HTR-8/SVneo (cell line): ENCODE measurements around the gene SLC22A17.

Experiments used
- DNase-seq: peaks from one replicate; pipeline ENCODE4 v3.0.0; 2011; ENCODE audit warnings: low spot score, mixed read lengths; ENCODE audit not compliant: insufficient read length
- FAIRE-seq: peaks from 2 replicates; lab custom pipeline; 2011; peaks lifted over from hg19 to GRCh38; lab: Jason Lieb, UNC

Gene SLC22A17

DNA sequence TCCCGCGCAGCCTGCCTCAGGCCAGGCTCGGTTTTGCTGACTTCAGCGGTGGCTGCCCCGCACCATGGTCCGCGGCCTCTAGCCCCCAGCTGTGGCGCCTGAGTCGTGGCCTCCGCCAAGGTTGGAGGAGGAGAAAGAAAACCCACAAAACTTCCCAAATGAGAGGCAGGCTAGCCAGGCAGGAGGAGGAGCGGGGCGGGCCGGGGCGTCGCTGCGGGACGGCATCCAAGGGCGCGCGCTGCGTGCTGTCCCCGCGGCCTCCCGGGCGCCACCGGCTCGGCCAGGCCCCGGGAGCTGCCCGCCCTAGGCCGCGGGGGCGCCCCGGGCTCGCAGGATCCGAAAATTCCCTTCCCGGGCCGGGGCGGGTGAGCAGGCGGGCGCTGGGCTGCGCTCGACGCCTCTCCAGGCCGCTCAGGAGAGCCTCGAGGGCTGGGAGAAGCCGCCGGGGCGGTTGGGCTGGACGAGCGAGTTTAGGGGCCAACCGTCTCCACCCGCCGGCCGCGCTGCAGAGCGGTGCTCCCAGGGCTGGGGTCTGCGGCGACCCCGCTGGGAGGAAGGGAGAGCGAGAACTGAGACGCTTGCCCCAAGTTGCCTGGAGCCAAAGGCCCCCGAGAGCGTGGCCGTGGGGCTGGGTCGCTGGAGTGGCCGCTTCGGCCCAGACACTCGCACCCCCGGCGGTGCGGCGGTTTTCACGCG, 12.5 kb upstream of the SLC22A17 start, which contains the start of gene EFS:
Gene EFS, minus strand, starts transcription at position 137 of the 696 bp plus-strand sequence. CDS start 147 bp downstream, outside the sequence.
- no peak for FAIRE-seq
- DNase-seq, result no peak

DNA sequence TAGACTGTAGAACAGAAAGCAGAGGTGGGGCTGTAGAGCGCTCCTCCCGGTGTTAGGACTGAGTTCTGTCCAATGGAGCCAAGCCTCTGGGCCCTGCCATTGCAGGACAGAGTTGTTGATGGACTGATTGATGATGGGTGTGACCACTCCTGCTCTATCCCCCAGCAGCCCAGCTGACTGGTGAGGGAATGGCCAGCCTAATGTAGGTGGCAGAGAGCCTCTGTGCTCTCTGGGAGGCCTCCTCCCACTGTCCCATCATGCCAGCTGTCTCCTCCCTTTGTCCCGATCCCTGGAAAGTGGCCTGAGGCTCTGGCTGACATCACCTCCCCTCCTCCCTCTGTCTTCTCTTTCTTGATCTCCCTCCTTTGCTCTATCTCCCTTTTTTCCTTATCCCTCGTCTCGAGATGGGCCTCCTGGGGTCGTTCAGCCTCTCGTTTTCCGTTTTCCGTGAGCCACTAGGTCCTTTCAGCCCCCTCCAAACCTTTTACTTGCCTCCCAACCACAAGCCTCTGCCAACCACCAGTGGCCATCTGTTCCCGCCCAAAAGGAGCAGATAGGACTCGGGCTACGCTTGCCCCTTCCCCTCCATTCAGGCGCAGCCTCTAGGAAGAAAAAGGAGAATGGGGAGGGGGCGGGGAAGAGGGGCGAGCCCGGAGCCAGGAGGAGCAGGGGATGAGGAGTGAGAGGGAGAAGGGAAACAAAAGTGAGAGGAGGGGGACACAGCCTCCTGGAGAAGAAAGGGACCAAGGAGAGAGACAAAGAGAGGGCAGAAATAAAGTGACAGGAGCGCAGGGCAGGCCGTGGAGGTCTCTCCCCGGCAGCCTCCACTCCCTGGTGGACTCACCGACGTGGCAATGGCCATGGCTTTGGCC, 11.7 kb upstream of the SLC22A17 start:
- FAIRE-seq (no peak), DNase-seq (no peak)

DNA sequence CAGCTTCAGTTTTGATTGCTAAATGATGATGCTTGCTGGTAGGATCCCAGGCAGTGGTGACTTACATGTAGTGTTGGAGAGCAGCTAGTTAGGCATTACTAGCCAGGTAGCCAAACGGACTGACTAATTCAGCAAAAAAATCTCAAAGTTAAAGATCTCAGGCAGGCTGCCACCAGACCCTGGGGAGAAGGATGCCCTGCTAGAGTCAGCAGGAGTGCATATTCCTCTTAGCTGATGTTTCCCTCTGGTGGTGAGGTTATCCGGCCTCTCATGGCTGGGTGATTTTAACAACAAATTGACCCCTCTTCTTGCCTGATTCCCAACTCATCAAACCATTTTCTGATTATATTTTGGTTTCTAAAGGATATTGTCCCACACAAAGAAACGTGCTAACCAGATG, 9.5 kb upstream of the SLC22A17 start:
- no peak for DNase-seq
- no peak for FAIRE-seq

DNA sequence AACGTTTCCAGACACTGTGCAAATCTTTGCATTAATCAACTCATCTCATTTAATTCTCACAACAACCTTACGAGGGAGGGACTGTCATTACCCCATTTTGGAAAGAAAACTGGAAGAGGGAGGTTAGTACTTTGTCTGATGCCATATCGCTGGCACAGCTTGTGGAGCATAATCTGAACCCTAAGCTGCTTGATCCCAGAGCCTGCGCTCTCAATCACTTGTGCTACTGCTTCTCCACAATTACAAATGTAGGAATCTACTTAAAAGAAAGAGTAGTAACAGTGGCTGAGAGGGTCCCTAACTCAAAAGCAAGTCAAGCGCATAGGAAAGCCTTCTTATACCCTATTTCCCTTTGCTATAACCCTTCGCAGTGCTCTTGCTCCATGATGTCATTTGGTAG, 9.1 kb upstream of the SLC22A17 start:
- FAIRE-seq (no peak), DNase-seq (no peak)

DNA sequence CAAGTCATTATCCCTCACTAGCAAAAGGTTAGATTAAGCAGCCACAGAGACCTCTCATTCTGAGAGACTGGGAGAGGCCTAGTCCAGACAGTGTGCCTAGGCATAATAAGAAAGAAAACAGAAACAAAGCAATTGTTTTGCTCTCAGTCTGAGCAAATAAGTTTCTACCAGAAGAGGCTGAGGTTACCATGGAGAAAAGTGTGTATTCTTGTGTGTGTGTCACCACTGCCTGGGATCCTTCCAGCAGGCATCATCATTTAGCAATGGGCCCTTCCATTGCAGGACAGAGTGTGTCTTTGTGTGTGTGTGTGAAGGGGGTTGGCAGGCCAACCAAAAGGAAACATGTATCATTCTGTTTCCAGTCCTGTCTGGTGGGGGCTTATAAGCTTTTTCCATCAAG, 8.6 kb upstream of the SLC22A17 start:
- DNase-seq (no peak), FAIRE-seq (no peak)

DNA sequence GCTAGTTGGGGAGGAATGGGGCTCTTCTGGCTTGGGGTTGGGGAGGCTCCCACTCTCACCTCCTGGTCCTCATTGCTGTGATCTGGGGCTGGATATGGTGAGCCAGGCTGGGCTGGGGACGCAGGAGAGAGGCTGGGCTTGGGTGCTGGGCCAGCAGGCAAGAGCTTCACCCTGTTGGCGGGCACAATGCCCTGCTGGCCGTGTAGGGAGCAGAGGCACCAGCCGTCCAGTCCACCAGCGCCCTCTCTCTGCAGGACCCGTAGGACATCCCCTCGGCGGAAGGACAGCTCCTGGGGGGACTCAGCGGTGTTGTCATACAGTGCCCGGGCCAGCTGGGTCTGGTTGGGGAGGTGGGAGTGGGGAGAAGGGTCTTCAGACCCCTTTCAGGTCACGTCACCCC, 7.8 kb upstream of the SLC22A17 start:
- no peak for FAIRE-seq
- no peak for DNase-seq

DNA sequence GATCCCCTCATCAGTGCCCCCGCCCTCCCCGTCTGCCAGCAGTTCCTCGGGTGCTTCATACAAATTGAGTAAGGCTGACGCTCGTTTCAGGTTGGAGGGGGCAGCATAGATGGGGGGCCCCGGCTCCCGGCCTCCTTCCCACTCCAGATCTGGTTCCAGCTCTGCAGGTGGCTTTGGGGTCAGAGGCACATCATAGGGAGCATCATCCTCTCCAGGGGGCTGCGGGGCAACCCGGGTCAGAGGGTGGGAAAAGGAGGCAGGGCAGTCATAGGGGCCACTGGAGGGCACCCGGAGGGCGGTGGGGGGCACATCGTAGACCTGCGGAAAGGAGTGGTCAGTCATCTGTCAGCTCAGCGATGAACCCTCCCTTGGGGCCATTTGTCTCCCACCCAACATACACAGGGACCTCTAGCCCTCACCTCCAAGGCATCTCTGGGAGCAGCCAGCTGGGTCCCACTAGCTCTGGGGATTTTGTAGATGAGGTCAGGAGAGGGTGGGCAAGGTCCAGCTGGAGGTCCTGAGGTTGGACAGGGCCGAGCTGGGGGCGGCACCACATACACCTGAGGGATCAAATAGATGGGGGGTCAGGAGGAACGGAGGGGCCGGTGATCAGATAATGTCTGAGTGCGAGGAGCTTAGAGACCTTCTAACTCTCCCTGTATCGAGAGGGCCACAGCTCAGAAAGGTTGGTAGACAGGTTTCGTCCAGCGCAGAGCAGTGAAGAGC, 7.2 kb upstream of the SLC22A17 start:
- DNase-seq (no peak), FAIRE-seq (no peak)

DNA sequence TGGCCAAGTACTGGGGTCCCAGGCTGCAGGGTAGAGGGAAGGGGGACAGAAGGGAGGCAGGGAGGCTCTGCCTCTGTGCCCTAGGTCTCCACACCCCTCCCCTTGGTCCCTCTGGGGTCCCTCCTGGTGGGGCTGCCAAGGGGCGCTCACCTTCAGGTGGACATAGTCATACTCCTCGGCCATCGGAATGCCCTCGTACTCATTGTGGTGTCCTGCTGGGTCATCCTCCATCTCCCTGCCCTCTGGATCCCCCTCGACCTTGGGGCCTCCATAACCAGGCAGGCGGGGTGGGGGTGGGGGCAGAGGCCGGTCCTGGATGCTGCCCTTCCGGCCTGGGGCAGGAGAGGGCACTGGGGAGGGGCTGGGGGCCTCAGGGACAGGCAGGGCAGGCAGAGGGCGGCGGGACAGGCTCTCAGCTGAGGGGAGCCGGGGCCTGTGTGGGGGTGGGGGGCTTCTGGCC, 6.5 kb upstream of the SLC22A17 start:
- DNase-seq (no peak), FAIRE-seq (no peak)

DNA sequence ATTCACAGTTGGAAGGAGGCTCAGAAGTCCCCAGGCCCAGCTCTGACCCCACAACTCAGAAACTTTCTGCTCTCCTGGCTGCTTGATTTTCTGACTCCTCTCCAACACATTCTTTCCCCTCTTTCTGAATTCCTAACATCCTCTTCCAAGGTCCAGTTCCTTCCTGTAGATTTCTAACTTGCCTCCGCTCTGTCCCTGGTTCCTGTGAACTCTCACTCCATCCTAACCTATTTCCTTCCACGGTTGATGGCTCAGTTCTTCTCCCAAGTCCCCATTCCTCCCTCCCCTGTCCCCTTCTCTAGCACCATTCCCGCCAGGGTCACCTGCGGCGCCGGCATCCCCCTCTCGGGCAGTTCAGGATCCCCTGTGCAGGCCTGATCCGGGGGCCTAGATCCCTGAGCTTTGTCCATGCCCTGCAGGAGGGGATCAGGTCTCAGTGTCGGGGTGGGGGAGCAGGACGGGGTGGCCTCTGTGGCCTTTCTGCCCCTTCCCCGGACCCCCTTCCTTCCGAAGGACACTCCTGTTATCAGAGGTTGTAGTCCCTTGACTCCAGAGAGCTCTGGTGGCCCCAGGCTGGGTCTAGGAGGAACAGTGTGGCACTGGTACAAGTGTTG, 6.0 kb upstream of the SLC22A17 start:
- no peak for FAIRE-seq
- DNase-seq, result no peak

DNA sequence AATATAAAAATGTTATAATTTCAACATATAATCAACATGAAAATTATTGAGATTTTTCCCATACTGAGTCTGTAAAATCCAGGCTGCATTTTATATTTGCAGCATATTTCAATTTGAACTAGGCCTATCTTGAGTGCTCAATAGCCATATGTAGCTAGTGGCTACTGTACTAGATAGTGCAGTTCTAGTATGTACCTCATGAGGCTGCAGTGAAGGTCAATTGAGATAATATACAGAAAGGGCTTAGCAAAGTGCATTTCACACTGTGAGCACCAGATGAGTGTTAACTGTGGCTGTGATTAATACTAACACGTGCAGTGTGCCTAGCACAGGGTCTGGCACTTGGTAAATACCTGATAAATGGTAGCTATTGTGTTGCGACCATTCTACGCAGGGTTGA, 5.4 kb upstream of the SLC22A17 start:
- no peak for FAIRE-seq
- DNase-seq, result no peak

DNA sequence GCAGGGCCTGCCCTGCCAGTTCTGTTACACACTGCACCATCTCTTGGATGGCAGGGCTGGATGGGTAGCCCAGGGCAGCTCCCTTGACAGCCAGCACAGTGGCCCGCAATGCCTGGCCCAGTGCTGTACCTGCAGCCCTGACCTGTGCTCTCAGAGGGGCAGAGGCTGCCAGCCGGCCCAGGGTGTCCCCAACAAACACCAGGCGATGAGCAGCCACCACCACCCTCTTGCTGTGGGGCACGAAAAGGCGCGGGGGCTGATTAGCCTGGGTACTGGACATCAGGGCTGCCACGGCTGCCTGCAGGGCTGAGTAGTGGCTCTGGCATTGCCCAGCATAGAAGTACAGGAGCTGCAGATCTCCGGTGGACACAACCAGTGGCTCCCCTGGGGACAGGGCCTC, 4.6 kb upstream of the SLC22A17 start:
- DNase-seq, result no peak
- FAIRE-seq, result no peak

DNA sequence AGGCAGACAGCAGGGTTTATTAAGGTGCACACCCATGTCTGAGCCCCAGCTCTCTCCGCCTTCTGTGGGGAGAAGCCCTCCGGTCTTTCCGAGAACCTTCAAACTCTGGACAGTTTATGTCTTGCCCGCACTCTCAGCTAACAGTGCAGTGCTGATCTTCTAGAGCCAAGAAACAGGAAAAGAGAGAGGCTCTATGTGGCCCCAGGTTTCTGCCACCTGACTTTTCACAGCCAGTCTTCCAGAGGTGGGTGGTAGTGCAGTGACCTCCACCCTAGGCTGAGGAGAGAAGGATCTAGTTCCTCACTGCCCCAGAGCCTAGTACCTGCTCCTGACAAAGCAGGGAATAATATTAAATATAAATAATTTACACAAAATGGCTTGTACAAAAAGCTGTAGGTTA, 4.0 kb upstream of the SLC22A17 start:
- DNase-seq, result no peak
- FAIRE-seq, result no peak

DNA sequence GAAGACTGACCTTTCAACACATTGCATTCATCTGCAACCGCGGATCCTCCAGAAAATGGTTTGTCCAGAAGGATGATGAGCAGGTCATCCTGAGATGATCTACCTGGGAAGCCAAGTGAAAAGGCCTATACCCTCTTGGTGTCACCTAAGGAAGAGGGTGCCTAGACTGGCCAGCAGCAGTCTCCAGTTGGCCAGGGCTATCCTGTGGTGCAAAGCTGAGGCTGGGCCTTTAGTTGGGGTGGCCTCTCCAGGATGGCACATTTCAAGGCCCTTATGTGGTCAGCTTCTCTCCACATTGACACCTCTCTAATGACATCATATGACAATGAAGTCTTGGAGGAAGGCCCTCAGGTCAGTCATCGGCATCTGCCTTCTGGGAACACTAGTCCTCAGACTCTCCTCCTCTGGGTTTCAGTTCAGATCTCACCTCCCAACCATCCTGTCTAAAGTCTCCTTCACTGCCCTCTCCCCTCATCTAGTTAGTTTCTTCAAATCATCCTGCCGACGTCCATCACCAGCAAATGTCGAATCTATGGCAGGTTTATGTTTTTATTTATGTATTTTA, 3.3 kb upstream of the SLC22A17 start:
- FAIRE-seq, result no peak
- no peak for DNase-seq

DNA sequence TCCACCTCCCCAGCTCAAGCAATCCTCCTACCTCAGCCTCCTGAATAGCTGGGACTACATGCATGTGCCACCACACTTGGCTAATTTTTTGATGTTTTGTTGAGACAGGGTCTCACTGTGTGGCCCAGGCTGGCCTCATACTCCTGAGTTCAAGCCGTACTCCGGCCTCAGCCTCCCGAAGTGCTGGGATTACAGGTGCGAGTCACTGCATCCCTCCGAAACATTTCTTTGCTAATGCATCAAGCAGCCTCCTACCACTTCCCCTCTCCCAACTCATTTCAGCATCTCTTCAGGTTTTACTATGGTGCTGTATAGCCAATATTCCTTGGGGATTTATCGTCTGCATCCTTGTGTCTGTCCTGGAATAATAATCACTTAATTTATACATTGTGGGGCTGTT, 2.3 kb upstream of the SLC22A17 start:
- no peak for DNase-seq
- FAIRE-seq, result no peak

DNA sequence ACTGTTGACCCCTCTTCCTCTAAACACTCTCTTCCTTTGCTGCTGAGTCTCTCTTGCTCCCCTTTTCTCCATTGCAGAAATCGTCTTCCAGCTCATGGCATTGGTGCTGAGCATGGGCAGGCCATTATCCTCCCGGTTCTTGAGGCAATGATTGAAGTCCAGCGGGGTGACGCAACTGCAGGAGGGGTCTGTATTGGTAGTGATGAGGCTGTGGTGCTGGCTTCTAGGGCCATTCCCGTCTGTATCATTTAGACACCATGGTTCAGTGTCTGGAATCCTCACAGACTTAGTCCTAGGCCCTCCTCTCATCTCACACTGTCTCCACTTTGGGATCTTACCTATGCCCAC, 720 bp upstream of the SLC22A17 start:
- FAIRE-seq, result no peak
- no peak for DNase-seq

DNA sequence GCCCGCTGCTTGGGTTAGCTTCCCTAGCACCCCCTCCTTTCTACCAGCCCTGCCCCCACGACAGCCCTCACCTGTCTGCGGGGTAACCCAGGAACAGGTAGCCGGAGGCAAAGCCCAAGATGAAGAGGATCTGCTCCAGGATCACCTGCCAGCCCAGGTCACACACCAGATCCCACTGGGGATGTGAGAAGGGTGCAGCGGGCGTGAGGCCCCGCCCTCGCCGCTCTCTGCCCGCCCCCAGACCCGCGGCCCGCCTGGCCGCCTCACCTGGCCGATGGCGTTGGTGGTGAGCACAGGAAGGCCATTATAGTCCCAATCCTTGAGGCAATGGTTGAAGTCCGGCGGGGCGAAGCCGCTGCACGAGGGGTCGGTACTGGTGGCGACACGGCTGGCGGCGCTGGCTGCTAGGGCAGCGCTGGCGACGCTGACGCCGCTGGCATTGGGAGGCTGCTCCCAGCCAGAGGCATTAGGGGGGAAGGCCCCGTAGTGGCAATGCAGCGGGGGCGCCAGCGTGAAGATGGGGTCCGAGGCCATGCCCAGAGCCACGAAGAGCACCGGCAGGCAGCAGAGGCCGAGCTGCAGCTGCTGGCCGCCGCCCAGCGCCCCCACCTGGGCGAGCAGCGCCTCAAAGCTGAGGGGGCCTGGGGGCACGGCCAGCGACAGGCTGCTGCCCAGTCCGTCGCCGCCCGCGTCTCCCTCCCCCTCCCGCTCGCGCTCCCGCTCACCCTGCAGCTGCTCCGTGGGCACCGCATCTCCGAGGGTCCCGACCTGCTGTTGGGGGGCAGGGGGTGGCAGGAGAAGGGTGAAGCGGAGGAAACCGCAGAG, 794 bp downstream of the SLC22A17 start:
- DNase-seq (no peak), FAIRE-seq (no peak)

DNA sequence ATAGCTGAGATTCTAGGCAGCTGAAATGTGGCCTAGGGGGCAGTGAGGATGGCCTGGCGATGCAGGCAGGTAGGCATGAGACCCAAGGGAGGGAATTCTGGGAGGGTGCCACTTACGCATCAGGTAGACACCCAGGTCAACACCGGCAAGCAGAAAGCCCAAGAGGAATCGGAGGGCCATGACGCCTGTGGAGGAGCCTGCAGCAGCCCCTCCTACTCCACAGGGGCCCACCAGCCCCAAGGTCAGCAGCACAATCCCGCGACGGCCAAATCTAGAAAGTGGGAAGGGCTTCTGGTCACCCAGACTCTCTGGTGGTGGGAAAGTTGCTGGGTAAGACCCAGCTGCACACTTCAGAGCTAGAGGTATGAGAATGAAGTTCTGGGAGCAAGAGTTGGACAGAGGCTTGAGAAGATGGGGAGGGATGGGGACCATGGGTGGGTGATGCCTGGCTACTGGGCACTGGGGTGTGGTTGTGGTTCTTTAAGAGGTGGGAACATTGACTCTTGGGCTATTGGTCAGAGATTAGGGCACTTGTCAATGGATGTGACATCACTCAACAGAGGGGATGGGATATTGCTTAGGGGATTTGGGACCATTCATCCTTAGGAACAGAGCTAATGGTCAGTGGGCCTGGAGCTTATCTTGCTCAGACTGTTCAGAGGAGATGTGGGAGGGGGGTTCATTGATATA, 3.4 kb downstream of the SLC22A17 start:
- FAIRE-seq, result no peak
- DNase-seq, result no peak

DNA sequence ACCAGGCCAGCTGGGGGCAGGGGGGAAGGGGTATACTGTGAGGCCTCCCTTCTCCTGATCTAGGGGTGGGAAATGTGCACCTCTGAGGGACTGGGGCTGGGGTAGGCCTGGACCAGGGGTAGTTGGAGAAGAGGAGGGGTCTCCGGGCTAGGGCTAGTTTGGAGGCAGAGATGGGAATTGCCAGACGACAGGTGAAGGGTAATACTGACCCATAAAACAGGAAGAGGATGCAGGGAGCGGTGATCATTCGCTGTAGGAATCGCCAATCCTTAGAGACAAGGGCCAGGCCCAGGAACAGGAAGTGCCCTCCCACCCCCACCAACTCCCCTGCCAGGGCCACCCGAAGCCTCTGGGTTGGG, 4.4 kb downstream of the SLC22A17 start:
- no peak for DNase-seq
- FAIRE-seq, result no peak
